T follicular helper cell (primary cell): Measurements from ENCODE around the gene FAM209B.
"Not testable (repeated sequence)": the region's sequence is repeated elsewhere in the genome, so short reads cannot be mapped to it uniquely, and the experiment has no call there.

Experiments
- DNase-seq: peaks from one replicate; pipeline ENCODE4 v3.0.0-alpha.2; 2020; ENCODE audit warnings: low read depth
- total RNA-seq, 2 experiments: gene quantifications; one replicate each; lab custom pipeline; 2026; lab: John Stamatoyannopoulos, UW

The FAM209B gene, protein sequence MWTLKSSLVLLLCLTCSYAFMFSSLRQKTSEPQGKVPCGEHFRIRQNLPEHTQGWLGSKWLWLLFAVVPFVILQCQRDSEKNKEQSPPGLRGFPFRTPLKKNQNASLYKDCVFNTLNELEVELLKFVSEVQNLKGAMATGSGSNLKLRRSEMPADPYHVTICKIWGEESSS
- 0.39 to 1.1 reads per million in 2 experiments for total RNA-seq

DNA sequence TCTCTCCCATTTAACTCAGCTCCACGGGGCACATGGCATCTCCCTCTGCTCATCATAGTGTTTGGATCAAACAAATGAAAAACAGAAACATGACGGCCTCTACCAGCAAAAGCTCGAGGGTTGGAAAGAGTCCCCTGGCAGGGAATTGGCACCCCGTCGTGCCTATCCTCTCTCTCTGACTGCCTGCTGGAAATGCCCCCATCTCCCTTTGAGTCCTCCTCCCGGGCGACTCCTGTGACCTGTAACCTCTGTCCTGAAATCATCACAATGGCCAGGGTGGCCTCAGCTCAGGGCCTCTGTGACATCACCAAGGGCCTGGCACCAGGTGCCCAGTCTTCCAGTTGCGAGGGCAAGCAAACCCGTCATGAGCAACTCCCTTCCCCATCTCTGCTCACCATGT, at the start of gene FAM209B:
Gene FAM209B, plus strand, starts transcription at position 301 of the 400 bp plus-strand sequence. Its CDS starts 96 bp downstream, at position 397.
- DNase-seq: not testable (repeated sequence)

DNA sequence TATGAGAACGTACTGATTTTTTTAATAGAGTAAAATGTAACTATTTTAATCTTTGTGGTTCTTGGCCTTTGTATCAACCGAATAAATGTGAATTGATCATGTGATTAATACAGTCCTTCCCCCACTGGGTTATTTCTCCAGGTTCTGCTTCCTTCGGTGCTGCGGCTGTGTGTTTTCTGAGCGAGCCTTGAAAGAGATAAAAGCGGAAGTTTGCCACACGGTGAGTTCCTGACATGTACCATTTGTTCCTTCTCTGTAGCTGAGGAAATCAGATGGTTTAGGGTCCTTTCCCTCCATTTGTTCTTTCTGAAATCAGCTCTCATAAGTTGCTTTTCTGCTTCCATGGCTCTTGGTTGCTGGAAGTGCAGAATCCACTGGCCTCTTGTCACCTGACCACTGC, 49.1 kb upstream of the FAM209B start:
- no peak for DNase-seq

DNA sequence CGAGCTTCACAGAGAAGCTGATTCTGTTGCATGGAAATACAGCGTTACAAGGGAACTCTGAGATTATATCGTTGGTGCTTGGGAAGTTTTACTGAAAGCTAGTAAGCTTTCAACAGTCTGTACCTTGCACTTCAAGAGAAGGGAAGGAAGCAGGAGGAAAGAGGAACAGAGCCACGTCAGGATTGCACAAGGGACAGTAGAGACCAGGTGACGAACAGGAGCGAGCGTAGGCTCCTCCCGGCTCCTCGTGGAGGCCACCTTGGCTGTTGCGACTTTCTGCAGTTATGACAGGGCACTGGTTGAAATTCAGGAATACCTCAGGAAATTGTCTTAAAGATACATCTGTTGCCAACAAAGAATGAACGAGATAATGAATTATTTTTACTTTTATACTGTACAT, 45.8 kb upstream of the FAM209B start:
- no peak for DNase-seq

- DNase-seq: no peak
These were observed 44.5 kb upstream of the FAM209B start for GRCh38 chr20:56488566-56488965.

- DNase-seq: no peak
These were observed 31.9 kb upstream of the FAM209B start for GRCh38 chr20:56501116-56501515.

DNA sequence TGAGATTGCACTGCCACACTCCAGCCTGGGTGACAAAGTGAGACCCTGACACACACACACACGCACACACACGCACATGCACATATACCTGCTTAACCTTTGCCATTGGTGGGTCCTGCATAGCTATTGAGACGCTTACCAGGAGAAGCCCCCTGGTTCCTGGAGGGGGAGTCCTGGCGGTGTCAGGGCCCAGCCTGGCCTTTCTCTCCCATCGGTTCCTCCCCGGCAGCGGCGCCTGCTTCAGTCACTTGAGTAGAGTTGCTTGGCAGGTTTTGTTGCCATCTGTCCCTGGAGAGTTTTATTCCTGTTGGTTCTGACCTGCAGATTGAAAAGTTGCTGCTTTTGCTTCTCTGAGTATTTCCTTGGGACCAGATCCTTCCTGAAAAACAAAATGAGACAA, 29.1 kb upstream of the FAM209B start:
- no peak for DNase-seq

GRCh38 chr20:56504373-56505005, 28.6 kb upstream of the FAM209B start:
- no peak for DNase-seq

DNA sequence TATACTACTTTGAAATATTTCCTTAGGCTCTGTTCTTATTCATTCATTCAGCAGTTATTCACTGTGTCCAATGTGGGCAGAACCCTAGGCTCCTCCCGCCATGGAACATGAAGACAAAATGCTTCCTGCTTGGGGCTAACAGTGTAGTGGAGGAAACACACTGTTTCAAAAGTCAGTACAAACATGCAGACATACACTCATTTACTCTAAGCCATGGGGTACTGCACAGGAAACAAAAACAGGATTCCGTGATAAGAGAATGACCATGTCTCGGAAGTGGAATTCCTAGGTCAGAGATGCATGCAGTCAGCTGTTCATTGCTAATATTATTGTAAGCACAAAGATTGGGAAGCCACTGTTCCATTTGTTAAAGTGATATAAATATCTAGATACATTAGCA, 26.9 kb upstream of the FAM209B start:
- no peak for DNase-seq

DNA sequence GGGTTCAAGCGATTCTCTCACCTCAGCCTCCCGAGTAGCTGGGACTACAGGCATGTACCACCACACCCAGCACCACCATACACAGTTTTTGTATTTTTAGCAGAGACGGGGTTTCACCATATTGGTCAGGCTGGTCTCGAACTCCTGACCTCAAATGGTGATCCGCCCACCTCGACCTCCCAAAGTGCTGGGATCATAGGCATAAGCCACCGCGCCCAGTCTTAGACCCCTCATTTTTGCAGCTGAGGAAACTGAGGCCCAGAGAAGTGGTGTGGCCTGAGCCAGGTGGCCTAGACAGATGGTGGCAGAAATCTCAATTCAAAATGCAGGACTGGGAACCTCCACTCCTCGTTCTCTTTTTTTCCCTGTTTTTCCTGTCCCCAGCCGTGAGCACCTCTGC, 21.1 kb upstream of the FAM209B start:
- DNase-seq: no peak

GRCh38 chr20:56513161-56514150, 19.6 kb upstream of the FAM209B start:
- DNase-seq: no peak

- DNase-seq: no peak
These were observed 16.4 kb upstream of the FAM209B start for GRCh38 chr20:56516631-56517030.

DNA sequence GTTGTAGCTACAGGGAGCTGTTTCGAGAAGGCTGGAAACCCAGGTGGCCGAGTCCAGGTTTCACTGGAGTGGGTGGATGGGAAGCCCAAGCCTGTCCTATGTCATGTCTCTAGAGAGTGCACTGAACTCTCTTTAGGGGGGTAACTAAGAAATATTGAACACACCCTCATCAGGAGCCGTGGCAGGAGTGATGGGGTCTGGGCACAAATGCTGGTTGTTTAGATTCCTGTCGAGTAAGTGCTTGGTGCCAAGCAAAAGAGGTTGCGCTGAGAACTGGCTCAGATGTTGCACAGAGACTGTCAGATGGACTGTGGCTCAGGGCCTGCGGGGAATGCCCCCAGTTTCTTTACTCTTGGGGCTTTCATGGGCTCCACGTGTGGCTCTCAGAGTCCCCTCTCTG, 15.8 kb upstream of the FAM209B start:
- no peak for DNase-seq

DNA sequence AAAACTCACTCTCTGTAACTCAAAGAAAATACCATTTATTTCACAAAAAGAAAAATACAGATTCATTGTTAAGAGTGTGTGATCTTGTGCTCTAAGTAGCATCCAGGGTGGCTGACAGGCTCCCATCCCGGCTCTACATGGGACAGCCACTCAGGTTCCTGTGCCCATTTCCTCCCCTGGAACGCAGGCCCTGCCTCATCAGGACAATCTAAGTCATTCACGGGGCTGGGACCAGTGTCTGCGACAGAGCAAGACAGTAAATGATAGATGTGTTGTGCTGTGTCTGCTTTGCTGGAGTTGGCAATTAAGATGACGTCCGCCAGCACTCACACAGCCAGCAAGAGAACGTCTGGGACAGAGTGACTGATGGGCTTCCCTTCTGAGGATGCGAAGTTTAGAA, 15.4 kb upstream of the FAM209B start:
- no peak for DNase-seq

GRCh38 chr20:56518126-56518525, 14.9 kb upstream of the FAM209B start:
- DNase-seq: no peak

GRCh38 chr20:56518721-56519398, 14.2 kb upstream of the FAM209B start:
- no peak for DNase-seq

- DNase-seq: no peak
These were observed 13.5 kb upstream of the FAM209B start for GRCh38 chr20:56519551-56519950.

DNA sequence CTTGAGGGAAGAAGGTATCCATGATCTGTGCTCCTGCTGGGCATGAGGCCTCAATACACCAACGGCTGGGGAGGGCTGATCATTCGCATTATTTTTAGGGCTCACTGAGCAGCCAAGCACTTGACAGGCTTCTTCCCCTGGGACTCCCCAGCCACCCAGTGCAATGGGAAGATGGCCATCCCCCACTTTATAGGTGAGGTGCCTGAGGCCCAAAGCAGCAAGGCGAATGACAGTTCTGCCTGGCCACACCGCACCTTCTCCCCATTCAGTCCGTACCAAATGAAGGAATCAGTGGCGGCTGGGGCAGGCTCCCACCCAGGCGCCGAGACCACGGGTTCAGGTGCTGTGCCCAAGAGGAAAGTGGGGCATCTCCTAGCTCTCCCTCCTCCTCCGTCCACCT, 12.9 kb upstream of the FAM209B start:
- DNase-seq: no peak

GRCh38 chr20:56520746-56521354, 12.2 kb upstream of the FAM209B start:
- DNase-seq: not testable (repeated sequence)

DNA sequence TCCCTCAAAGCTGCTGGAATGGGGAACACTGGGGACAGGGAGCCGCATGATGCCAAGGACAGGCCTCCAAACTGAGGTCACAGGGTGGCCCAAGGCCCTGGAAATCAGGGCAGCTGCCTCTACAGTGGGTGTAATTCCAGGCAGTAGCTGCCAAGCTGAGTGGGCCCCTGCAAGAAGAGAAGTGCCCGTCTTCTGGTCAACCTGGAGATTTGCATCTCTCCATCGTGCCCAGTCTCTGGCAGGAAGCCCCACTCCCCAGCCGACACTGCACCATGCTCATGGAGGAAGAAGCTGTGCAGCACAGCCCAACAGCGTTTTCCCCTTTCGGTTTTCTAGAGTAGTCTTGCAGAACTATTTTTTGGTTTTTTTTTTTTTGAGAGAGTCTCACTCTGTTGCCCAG, 10.7 kb upstream of the FAM209B start:
- DNase-seq: no peak

DNA sequence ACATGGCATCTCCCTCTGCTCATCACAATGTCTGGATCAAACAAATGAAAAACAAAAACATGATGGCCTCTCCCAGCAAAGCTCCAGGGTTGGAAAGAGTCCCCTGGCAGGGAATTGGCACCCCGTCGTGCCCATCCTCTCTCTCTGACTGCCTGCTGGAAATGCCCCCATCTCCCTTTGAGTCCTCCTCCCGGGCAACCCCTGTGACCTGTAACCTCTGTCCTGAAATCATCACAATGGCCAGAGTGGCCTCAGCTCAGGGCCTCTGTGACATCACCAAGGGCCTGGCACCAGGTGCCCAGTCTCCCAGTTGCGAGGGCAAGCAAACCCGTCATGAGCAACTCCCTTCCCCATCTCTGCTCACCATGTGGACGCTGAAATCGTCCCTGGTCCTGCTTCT, 8.6 kb upstream of the FAM209B start, which contains the start of gene FAM209A:
Gene FAM209A, plus strand, starts transcription at position 301 of the 400 bp plus-strand sequence. Its CDS starts 65 bp downstream, at position 366.
- not testable (repeated sequence) for DNase-seq

GRCh38 chr20:56527521-56527920, 5.5 kb upstream of the FAM209B start:
- DNase-seq: no peak

- no peak for DNase-seq
These were observed 5.0 kb downstream of the FAM209B start for GRCh38 chr20:56537997-56538396.
